Activated B cell treated with CpG ODN at 0.5 μM for 24 hours (primary cell): ENCODE data around the gene CREB3L4. TPM values are rescaled to one million over a fixed set of nuclear protein-coding genes. Genes with fewer than 3 reads are reported as not detected.

Experiments
- ATAC-seq: fragments of 200-7000 bp; cut with Tn5 transposase; one replicate; pipeline ENCODE4 v1.10.0; 2021; ENCODE audit warnings: low read depth, mild to moderate bottlenecking, moderate library complexity
- CTCF ChIA-PET: fragments of 350-600 bp; sonication (Branson Sonifier 250); formaldehyde crosslinking; loops from one replicate; lab custom pipeline; 2021; ENCODE audit warnings: antibody characterized with exemption; lab: Charles Lee
- POLR2A ChIA-PET: fragments of 350-600 bp; sonication (Branson Sonifier 250); formaldehyde crosslinking; loops from one replicate; lab custom pipeline; 2021; ENCODE audit warnings: antibody characterized with exemption; lab: Charles Lee
- DNase-seq: peaks from one replicate; pipeline ENCODE4 v3.0.0; 2022
- H3K27ac Mint-ChIP-seq: one replicate; pipeline ENCODE4 v1.8.0; 2020; ENCODE audit warnings: mixed read lengths
- H3K27me3 Mint-ChIP-seq: one replicate; pipeline ENCODE4 v1.8.0; 2021; ENCODE audit warnings: mixed read lengths
- H3K36me3 Mint-ChIP-seq: one replicate; pipeline ENCODE4 v1.8.0; 2021; ENCODE audit warnings: low read depth, mixed read lengths
- H3K4me1 Mint-ChIP-seq: one replicate; pipeline ENCODE4 v1.8.0; 2021; ENCODE audit warnings: mixed read lengths
- H3K4me3 Mint-ChIP-seq: one replicate; pipeline ENCODE4 v1.8.0; 2020; ENCODE audit warnings: mild to moderate bottlenecking, mixed read lengths
- H3K9me3 Mint-ChIP-seq: one replicate; pipeline ENCODE4 v1.8.0; 2020; ENCODE audit warnings: mixed read lengths
- CTCF ChIP-seq: fragments of 200-600 bp; IDR thresholded peaks from one replicate; pipeline ENCODE4 v1.8.0; 2022; ENCODE audit warnings: antibody characterized with exemption, mild to moderate bottlenecking
- intact Hi-C: fragments of 100-400 bp; cut with micrococcal nuclease; formaldehyde crosslinking; loops from one replicate; pipeline ENCODE4 v1.15.1; 2024
- total RNA-seq: library from RNA; stranded (reverse); gene quantifications from 2 replicates; pipeline ENCODE4 v1.2.3, GENCODE V29; 2022

Gene CREB3L4
- total RNA-seq, 1 donor from 2014 or later, result 9.4 TPM

DNA sequence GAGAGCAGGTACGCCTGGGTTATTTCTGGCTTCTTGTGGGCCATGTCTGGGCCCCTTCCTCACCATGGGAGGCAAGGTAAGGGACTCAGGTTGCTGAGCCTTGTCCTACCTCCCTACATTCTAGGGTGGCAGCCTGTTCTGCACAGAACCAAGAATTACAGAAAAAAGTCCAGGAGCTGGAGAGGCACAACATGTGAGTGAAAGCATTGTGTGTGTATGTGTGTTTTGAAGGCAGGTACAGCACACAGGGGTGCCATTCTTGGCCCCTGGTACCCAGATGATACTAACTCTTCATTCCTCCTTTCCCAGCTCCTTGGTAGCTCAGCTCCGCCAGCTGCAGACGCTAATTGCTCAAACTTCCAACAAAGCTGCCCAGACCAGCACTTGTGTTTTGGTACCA lies 5.4 kb downstream of the CREB3L4 start:
- peak overlapping the region; percentile 68 for H3K27ac Mint-ChIP-seq
- intact Hi-C loops, result no loop called here
- no peaks in the 10 kb centered on the region for H3K9me3 Mint-ChIP-seq
- no peak overlapping the region for H3K4me3 Mint-ChIP-seq
- H3K36me3 Mint-ChIP-seq, result peaks cover 48% of the 10 kb centered on the region
- TF ChIP-seq CTCF, result no peak
- ATAC-seq (no peak), DNase-seq (no peak)
- no peaks in the 10 kb centered on the region for H3K27me3 Mint-ChIP-seq
- CTCF ChIA-PET, result no interaction called here
- POLR2A ChIA-PET, result interaction anchor here (1.4 to 2.0 kb wide), 2 partner anchors 10 to 12 kb away, joined by 5 to 8 read pairs; partner anchors contain the start of gene SLC39A1
- peaks cover 39% of the 10 kb centered on the region for H3K4me1 Mint-ChIP-seq

DNA sequence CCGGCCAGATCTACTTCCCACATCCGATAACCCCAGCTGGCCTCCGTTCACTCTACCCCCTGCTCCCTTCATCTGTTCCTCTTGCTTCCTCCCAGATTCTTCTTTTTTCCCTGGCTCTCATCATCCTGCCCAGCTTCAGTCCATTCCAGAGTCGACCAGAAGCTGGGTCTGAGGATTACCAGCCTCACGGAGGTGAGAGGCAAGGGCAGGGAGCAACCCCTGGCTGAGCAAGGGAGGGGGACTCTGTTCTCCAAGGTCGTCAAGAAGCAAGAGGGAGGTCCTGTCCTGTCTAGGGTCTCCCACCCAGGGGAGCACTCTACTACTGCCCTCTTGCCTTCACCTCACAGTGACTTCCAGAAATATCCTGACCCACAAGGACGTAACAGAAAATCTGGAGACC lies 5.8 kb downstream of the CREB3L4 start:
- POLR2A ChIA-PET, result interaction anchor here (0.7 to 2.0 kb wide), 4 partner anchors 11 to 166 kb away, joined by 3 to 8 read pairs (median 5); partner anchors contain the start of gene SLC39A1
- no peak for TF ChIP-seq CTCF
- H3K36me3 Mint-ChIP-seq, result peaks cover 48% of the 10 kb centered on the region
- H3K27ac Mint-ChIP-seq, result peak overlapping the region; percentile 43
- ATAC-seq (no peak), DNase-seq (no peak)
- no peaks in the 10 kb centered on the region for H3K9me3 Mint-ChIP-seq
- CTCF ChIA-PET, result no interaction called here
- intact Hi-C loops, result no loop called here
- peaks cover 38% of the 10 kb centered on the region for H3K4me1 Mint-ChIP-seq
- H3K4me3 Mint-ChIP-seq, result no peak overlapping the region
- no peaks in the 10 kb centered on the region for H3K27me3 Mint-ChIP-seq

GRCh38 chr1:153976819-153977249 lies 9.1 kb downstream of the CREB3L4 start:
- ChIA-PET POLR2A (interaction anchor here (0.5 to 8.0 kb wide), 16 partner anchors 10 to 412 kb away, joined by 3 to 230 read pairs (median 4); partner anchors contain the start of genes CREB3L4, CRTC2, DENND4B and GATAD2B), CTCF (interaction anchor here (1.2 to 2.9 kb wide), 4 partner anchors 9 to 30 kb away, joined by 4 to 15 read pairs (median 11); partner anchors contain the start of genes CREB3L4, CRTC2, DENND4B and RAB13)
- no peaks in the 10 kb centered on the region for H3K9me3 Mint-ChIP-seq
- peak overlapping the region; percentile 97 for H3K27ac Mint-ChIP-seq
- no peak for ATAC-seq
- no peak for TF ChIP-seq CTCF
- H3K36me3 Mint-ChIP-seq, result peaks cover 48% of the 10 kb centered on the region
- intact Hi-C loops, result loop anchor here (1.0 to 2.0 kb wide), 5 partner anchors 8 to 54 kb away; partner anchors contain the start of genes CREB3L4, CRTC2, GATAD2B and RPS27
- H3K27me3 Mint-ChIP-seq, result no peaks in the 10 kb centered on the region
- peaks cover 32% of the 10 kb centered on the region for H3K4me1 Mint-ChIP-seq
- DNase-seq, result no peak
- H3K4me3 Mint-ChIP-seq, result peak overlapping the region; percentile 98

GRCh38 chr1:153977250-153978240 lies 9.8 kb downstream of the CREB3L4 start, which contains the start of gene JTB:
JTB (minus strand) TSS chr1:153977674; CDS start chr1:153977252, 422 bp downstream.
- no peak for TF ChIP-seq CTCF
- Mint-ChIP-seq H3K4me1 (peaks cover 32% of the 10 kb centered on the region), H3K9me3 (no peaks in the 10 kb centered on the region), H3K4me3 (peak within 1 kb of the TSS; percentile 98), H3K36me3 (peaks cover 47% of the 10 kb centered on the region), H3K27me3 (no peaks in the 10 kb centered on the region), H3K27ac (peak within 1 kb of the TSS; percentile 97)
- intact Hi-C loops, result loop anchor here (1.0 to 2.0 kb wide), 5 partner anchors 8 to 55 kb away; partner anchors contain the start of genes CREB3L4, CRTC2, GATAD2B and RPS27
- ATAC-seq (peak; percentile 97), DNase-seq (peak; percentile 72)
- ChIA-PET POLR2A (interaction anchor here (0.5 to 8.0 kb wide), 21 partner anchors 9 to 442 kb away, joined by 3 to 230 read pairs (median 4); partner anchors contain the start of genes CREB3L4, CRTC2, DENND4B and GATAD2B), CTCF (interaction anchor here (1.2 to 2.9 kb wide), 5 partner anchors 9 to 156 kb away, joined by 4 to 15 read pairs (median 8); partner anchors contain the start of genes CREB3L4, CRTC2, DENND4B and RAB13)
